Activated naive CD4-positive, alpha-beta T cell treated with Interleukin-2 at 50 U/mL for 16 hours (primary cell): ENCODE measurements around the gene PIPOX.

Source experiments
- DNase-seq: peaks from one replicate; pipeline ENCODE4 v3.0.0-alpha.2; 2020

Gene PIPOX

GRCh38 chr17:29020576-29020975 is 22.4 kb upstream of the PIPOX start:
- no peak for DNase-seq

- DNase-seq, result no peak
Measured at GRCh38 chr17:29021226-29021625, 21.7 kb upstream of the PIPOX start.

- DNase-seq, result no peak
Measured at GRCh38 chr17:29022074-29022473, 20.9 kb upstream of the PIPOX start.

GRCh38 chr17:29024316-29024952 is 18.5 kb upstream of the PIPOX start:
- DNase-seq, result no peak

GRCh38 chr17:29031488-29031887 is 11.5 kb upstream of the PIPOX start:
- DNase-seq, result no peak

GRCh38 chr17:29032013-29032856 is 10.7 kb upstream of the PIPOX start:
- no peak for DNase-seq

- no peak for DNase-seq
Measured at GRCh38 chr17:29032857-29033197, 10.1 kb upstream of the PIPOX start.

- no peak for DNase-seq
Measured at GRCh38 chr17:29034510-29034909, 8.4 kb upstream of the PIPOX start.

- DNase-seq, result no peak
Measured at GRCh38 chr17:29036584-29036983, 6.4 kb upstream of the PIPOX start.

- DNase-seq, result no peak
Measured at GRCh38 chr17:29037739-29038084, 5.2 kb upstream of the PIPOX start.

- no peak for DNase-seq
Measured at GRCh38 chr17:29038085-29038795, 4.7 kb upstream of the PIPOX start.

- no peak for DNase-seq
Measured at GRCh38 chr17:29039764-29040598, 3.0 kb upstream of the PIPOX start.

GRCh38 chr17:29041091-29041490 is 1.9 kb upstream of the PIPOX start:
- DNase-seq, result no peak

- no peak for DNase-seq
Measured at GRCh38 chr17:29041571-29041970, 1.4 kb upstream of the PIPOX start.

GRCh38 chr17:29042026-29042678 is 789 bp upstream of the PIPOX start:
- DNase-seq, result no peak

- DNase-seq, result no peak
Measured at GRCh38 chr17:29043539-29044145, 701 bp downstream of the PIPOX start.

GRCh38 chr17:29045026-29045425 is 2.1 kb downstream of the PIPOX start:
- no peak for DNase-seq

GRCh38 chr17:29045734-29046472 is 3.0 kb downstream of the PIPOX start:
- DNase-seq, result no peak

GRCh38 chr17:29046473-29046839 is 3.5 kb downstream of the PIPOX start:
- no peak for DNase-seq

GRCh38 chr17:29048440-29049368 is 5.8 kb downstream of the PIPOX start:
- no peak for DNase-seq
